ENCODE results near the gene DIRAS1. TPM values are rescaled to one million over a fixed set of nuclear protein-coding genes. Genes with fewer than 3 reads are reported as not detected.

Gene DIRAS1
- total and polyA plus RNA-seq, 2 experiments from 2014 or later, result 2.6 to 4.9 TPM

GRCh38 chr19:2761309-2761677, 40.1 kb upstream of the DIRAS1 start:
- H3F3A ChIP-seq (ENCODE audit: insufficient read depth), result no peaks in the 10 kb centered on the region
- no peaks in the 10 kb centered on the region for H4K20me1 ChIP-seq (ENCODE audit: insufficient read depth)
- in situ Hi-C loops (cut with MboI), result no loop called here
- H2AFZ ChIP-seq, result no peak overlapping the region
- H3K9me3 ChIP-seq (ENCODE audit: low read depth), result no peaks in the 10 kb centered on the region
- H3K36me3 ChIP-seq (ENCODE audit: low read depth), result peaks cover 4% of the 10 kb centered on the region; the same call in 1 of the 2 replicates
- H3K27ac ChIP-seq, result no peak overlapping the region
- H3K9ac ChIP-seq, result no peak overlapping the region
- H3K27me3 ChIP-seq (replicated peaks; ENCODE audit: insufficient read depth), result no peaks in the 10 kb centered on the region
- TF ChIP-seq EZH2phosphoT487 (IDR thresholded peaks at IDR 0.05; ENCODE audit: insufficient read depth, low read depth) (no peak), EZH2 (IDR thresholded peaks at IDR 0.05; ENCODE audit: insufficient read depth, poor library complexity, severe bottlenecking) (no peak)
- no peak overlapping the region for H3K4me2 ChIP-seq (ENCODE audit: unreplicated experiment)
- WGBS, 2 experiments (ENCODE audit: low coverage in 1 of 2, low lambda C conversion rate in 2 of 2, missing lambda C conversion rate in 2 of 2), result 86 to 97% methylated on average over 10 to 16 of the region's 16 CpGs
- no peak overlapping the region for H3K4me3 ChIP-seq
- DNase-seq, result no peak
- H3K9me2 ChIP-seq (ENCODE audit: insufficient read depth), result no peaks in the 10 kb centered on the region
- no peaks in the 10 kb centered on the region for H3K4me1 ChIP-seq (ENCODE audit: insufficient read depth)
- H3K79me2 ChIP-seq (ENCODE audit: insufficient read depth), result no peaks in the 10 kb centered on the region

DNA sequence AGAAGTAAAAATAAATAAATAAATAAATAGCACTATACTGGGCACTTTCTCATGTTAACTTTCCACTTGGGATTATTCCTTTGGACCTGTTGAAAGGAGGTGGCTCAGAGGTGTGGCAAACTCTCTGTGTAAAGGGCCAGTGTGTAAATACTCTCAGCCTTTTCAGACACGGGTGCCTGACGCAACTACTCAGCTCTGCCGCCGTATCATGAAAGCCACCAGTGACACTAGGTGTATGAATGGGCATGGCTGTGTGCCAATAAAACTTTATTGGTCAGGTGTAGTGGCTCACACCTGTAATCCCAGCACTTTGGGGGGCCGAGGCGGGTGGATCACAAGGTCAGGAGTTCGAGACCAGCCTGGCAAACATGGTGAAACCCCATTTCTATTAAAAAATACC, 38.8 kb upstream of the DIRAS1 start:
- in situ Hi-C loops (cut with MboI), result no loop called here
- H3K27me3 ChIP-seq (replicated peaks; ENCODE audit: insufficient read depth), result no peaks in the 10 kb centered on the region
- no peak overlapping the region for H3K4me2 ChIP-seq (ENCODE audit: unreplicated experiment)
- TF ChIP-seq EZH2phosphoT487 (IDR thresholded peaks at IDR 0.05; ENCODE audit: insufficient read depth, low read depth) (no peak), EZH2 (IDR thresholded peaks at IDR 0.05; ENCODE audit: insufficient read depth, poor library complexity, severe bottlenecking) (no peak)
- WGBS, 2 experiments (ENCODE audit: low coverage in 1 of 2, low lambda C conversion rate in 2 of 2, missing lambda C conversion rate in 2 of 2), result 98% methylated on average over 7 of the region's 7 CpGs
- no peaks in the 10 kb centered on the region for H3F3A ChIP-seq (ENCODE audit: insufficient read depth)
- H3K36me3 ChIP-seq (ENCODE audit: low read depth), result peaks cover 4% of the 10 kb centered on the region; the same call in 1 of the 2 replicates
- H3K4me1 ChIP-seq (ENCODE audit: insufficient read depth), result no peaks in the 10 kb centered on the region
- H3K79me2 ChIP-seq (ENCODE audit: insufficient read depth), result no peaks in the 10 kb centered on the region
- H3K9me3 ChIP-seq (ENCODE audit: low read depth), result no peaks in the 10 kb centered on the region
- no peak for DNase-seq
- no peaks in the 10 kb centered on the region for H4K20me1 ChIP-seq (ENCODE audit: insufficient read depth)
- no peak overlapping the region for H3K4me3 ChIP-seq
- no peaks in the 10 kb centered on the region for H3K9me2 ChIP-seq (ENCODE audit: insufficient read depth)
- H2AFZ ChIP-seq, result no peak overlapping the region
- H3K27ac ChIP-seq, result no peak overlapping the region
- no peak overlapping the region for H3K9ac ChIP-seq

DNA sequence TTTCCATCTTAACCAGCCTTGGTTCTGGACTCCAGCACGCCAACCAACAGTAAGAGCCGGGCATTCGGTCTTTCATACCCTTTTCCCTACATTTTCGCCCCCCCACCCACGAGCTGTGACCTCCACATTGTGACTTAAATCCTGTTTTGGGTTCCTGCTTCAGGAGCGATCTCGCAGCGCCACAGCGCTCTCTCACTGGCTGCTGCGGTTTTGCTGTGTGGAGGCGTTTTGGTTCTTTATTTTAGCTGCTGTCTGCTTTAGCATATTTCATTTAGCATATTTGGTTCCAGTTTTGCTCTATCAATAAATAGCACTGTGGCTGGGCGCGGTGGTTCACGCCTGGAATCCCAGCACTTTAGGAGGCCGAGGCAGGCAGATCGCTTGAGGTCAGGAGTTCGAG, 38.2 kb upstream of the DIRAS1 start:
- no peak for DNase-seq
- H2AFZ ChIP-seq, result no peak overlapping the region
- no peaks in the 10 kb centered on the region for H3K9me2 ChIP-seq (ENCODE audit: insufficient read depth)
- H3K27me3 ChIP-seq (replicated peaks; ENCODE audit: insufficient read depth), result no peaks in the 10 kb centered on the region
- H3K27ac ChIP-seq, result no peak overlapping the region
- H3K9me3 ChIP-seq (ENCODE audit: low read depth), result no peaks in the 10 kb centered on the region
- in situ Hi-C loops (cut with MboI), result no loop called here
- no peak overlapping the region for H3K4me2 ChIP-seq (ENCODE audit: unreplicated experiment)
- no peaks in the 10 kb centered on the region for H3F3A ChIP-seq (ENCODE audit: insufficient read depth)
- no peaks in the 10 kb centered on the region for H3K79me2 ChIP-seq (ENCODE audit: insufficient read depth)
- H3K4me3 ChIP-seq, result no peak overlapping the region
- no peaks in the 10 kb centered on the region for H4K20me1 ChIP-seq (ENCODE audit: insufficient read depth)
- H3K4me1 ChIP-seq (ENCODE audit: insufficient read depth), result no peaks in the 10 kb centered on the region
- H3K36me3 ChIP-seq (ENCODE audit: low read depth), result peaks cover 4% of the 10 kb centered on the region; the same call in 1 of the 2 replicates
- 94 to 95% methylated on average over 17 of the region's 17 CpGs for WGBS, 2 experiments (ENCODE audit: low coverage in 1 of 2, low lambda C conversion rate in 2 of 2, missing lambda C conversion rate in 2 of 2)
- TF ChIP-seq EZH2phosphoT487 (IDR thresholded peaks at IDR 0.05; ENCODE audit: insufficient read depth, low read depth), result no peak
- no peak for TF ChIP-seq EZH2 (IDR thresholded peaks at IDR 0.05; ENCODE audit: insufficient read depth, poor library complexity, severe bottlenecking)
- H3K9ac ChIP-seq, result no peak overlapping the region

DNA sequence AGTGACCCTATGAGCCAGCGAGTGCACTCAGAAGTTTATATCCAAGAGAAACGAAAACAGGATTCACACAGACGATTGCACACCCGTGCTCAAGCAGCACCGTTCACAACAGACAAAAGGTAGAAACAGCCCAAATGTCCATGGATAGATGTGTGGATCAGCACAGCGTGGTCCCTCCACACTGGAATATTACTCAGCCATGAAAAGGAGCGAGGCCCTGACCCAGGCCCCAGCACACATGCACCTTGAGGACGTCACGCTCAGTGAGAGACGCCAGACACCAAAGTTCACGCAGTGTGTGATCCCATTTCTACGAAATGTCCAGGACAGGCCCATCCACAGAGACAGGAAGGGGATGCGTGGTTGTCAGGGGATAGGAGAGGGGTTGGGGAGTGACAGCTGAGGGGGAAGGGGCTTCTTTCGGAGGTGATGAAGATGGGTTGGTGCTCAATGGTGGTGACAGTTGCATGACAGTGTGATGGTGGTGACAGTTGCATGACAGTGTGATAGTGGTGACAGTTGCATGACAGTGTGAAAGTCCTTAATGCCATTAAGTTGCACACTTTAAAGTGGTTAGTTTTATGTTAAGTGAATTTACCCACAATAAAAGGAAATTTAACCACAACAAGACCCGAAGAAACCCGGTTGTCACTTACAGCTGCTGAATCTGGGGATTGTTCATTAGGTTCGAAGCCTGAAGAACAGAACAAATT, 37.6 kb upstream of the DIRAS1 start:
- WGBS, 2 experiments (ENCODE audit: low coverage in 1 of 2, low lambda C conversion rate in 2 of 2, missing lambda C conversion rate in 2 of 2), result 95% methylated on average over 17 of the region's 17 CpGs
- no peak overlapping the region for H3K4me2 ChIP-seq (ENCODE audit: unreplicated experiment)

More for the DNA sequence above, 37.6 kb upstream of the DIRAS1 start:
- no peak overlapping the region for H2AFZ ChIP-seq
- no peaks in the 10 kb centered on the region; the same call in 1 of the 2 replicates for H3K36me3 ChIP-seq (ENCODE audit: low read depth)
- in situ Hi-C loops (cut with MboI), result no loop called here
- H3K9me3 ChIP-seq (ENCODE audit: low read depth), result no peaks in the 10 kb centered on the region
- H3F3A ChIP-seq (ENCODE audit: insufficient read depth), result no peaks in the 10 kb centered on the region
- no peak for TF ChIP-seq EZH2 (IDR thresholded peaks at IDR 0.05; ENCODE audit: insufficient read depth, poor library complexity, severe bottlenecking)
- TF ChIP-seq EZH2phosphoT487 (IDR thresholded peaks at IDR 0.05; ENCODE audit: insufficient read depth, low read depth), result no peak
- no peak overlapping the region for H3K27ac ChIP-seq
- H3K27me3 ChIP-seq (replicated peaks; ENCODE audit: insufficient read depth), result no peaks in the 10 kb centered on the region
- H3K4me3 ChIP-seq, result no peak overlapping the region
- DNase-seq, result no peak
- H3K9ac ChIP-seq, result no peak overlapping the region
- no peaks in the 10 kb centered on the region for H3K4me1 ChIP-seq (ENCODE audit: insufficient read depth)
- no peaks in the 10 kb centered on the region for H3K79me2 ChIP-seq (ENCODE audit: insufficient read depth)
- no peaks in the 10 kb centered on the region for H4K20me1 ChIP-seq (ENCODE audit: insufficient read depth)
- H3K9me2 ChIP-seq (ENCODE audit: insufficient read depth), result no peaks in the 10 kb centered on the region
